GM21528 (cell line): ENCODE results near the gene RBM47.
"Not testable (repeated sequence)": the region's sequence is repeated elsewhere in the genome, so short reads cannot be mapped to it uniquely, and the experiment has no call there.

Source experiments
- ATAC-seq: cut with Tn5 transposase; IDR thresholded peaks from one replicate; pipeline ENCODE4 v1.9.1; 2021; ENCODE audit warnings: mild to moderate bottlenecking, moderate library complexity; ENCODE audit not compliant: unreplicated experiment, low FRiP score

Gene RBM47

GRCh38 chr4:40394236-40394635, 235.4 kb downstream of the RBM47 start:
- ATAC-seq: no peak

DNA sequence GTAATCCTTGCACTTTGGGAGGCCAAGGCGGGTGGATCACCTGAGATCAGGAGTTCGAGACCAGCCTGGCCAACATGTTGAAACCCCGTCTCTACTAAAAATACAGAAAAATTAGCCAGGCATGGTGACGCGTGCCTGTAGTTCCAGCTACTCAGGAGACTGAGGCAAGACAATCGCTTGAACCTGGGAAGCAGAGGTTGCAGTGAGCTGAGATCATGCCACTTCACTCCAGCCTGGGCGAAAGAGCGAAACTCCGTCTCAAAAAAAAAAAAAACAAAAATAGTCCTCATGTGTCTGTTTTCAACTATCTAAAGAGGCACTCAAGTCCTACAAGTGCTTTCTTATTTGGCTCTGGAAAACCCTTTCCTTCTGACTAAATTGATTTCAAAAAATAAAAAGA, 237.4 kb downstream of the RBM47 start:
- ATAC-seq: not testable (repeated sequence)

DNA sequence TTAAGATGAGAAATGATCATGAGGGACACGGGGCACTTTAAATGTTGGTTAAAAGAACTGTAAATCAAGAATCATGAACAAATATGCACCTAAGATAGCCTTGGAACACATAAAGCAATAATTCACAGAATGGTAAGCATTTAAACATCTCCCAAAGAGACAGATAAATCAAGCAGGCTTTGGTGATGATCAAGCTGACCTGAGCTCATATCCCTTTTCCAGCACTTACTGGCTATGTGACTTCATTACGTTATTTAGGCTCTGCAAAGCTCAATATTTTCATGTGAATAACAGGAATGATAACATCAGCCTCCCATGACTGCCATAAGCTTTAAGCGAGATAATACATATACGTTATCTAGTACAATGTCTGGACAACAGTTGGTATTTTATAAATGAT, 239.7 kb downstream of the RBM47 start:
- no peak for ATAC-seq

DNA sequence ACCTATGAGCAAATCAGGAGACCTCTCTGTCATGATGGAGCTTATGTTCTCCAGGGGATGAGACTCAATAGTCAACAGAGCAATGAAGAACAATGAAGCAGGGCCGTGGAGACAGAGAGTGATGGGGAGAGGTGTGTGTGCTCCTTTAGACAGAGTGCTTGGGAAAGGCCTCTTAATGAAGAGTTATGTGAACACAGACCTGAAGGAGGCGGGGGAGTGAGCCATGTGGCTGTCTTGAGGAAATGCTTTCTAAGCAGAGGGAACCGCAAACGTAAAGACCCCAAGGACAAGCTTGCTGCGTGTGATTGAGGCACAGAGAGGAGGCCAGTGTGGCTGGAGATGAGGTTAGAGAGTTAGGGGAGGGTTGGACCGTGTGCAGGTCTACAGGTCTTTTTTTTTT, 241.4 kb downstream of the RBM47 start:
- no peak for ATAC-seq

DNA sequence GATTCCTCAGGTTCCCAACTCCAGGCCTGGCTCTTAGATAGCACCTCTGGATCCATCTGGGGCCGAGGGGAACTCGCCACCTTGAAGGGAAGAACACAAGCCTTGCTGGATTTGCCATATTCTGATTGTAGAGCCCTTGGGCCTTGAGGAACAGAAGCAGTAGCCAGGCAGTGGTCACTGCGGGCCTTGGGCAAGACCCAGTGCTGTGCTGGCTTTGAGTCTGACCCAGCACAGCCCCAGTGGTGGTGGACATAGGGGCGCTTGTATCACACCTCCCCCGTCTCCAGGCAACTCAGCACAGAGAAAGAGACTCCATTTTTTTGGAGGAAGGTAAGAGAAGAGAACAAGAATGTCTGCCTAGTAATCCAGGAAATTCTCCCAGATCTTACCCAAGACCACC, 249.0 kb downstream of the RBM47 start:
- no peak for ATAC-seq

DNA sequence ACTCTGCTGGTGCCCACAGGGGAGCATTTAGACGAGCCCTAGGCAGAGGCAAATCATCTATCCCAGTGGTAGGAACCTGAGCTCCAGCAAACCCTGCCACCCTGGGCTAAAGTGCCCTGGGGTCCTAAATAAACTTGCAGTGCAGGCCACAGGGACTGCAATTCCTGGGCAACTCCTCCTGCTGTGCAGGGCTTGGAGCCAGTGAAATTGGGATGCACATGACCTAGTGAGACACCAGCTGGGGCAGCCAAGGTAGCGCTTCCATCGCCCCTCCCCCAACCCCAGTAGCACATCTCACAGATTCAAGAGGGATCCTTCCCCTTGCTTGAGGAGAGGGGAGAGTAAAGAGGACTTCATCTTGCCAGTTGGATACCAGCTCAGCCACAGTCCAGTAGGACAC, 250.4 kb downstream of the RBM47 start:
- no peak for ATAC-seq

GRCh38 chr4:40378619-40379018, 251.0 kb downstream of the RBM47 start:
- ATAC-seq: no peak

GRCh38 chr4:40377512-40378365, 251.9 kb downstream of the RBM47 start:
- no peak for ATAC-seq

DNA sequence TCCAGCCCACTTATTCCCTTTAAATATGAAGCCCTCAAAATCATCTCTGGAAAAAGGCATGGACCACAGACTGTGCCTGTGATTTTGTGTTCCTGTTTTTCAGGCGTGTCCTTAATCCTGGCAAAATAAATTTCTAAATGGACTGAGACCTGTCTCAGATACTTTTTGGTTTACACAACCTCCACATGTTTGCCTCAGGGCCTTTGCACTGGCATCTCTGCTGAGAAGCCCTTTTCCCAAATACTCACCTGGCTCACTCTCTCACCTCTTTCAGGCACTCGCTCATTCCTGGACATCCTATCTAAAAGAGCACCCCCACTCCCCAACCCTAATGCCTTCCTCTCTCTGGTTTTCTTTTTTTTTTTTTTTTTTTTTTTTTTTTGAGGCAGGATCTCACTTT, 254.0 kb downstream of the RBM47 start:
- ATAC-seq: no peak

- no peak for ATAC-seq
Observed at GRCh38 chr4:40375095-40375494, 254.6 kb downstream of the RBM47 start.

DNA sequence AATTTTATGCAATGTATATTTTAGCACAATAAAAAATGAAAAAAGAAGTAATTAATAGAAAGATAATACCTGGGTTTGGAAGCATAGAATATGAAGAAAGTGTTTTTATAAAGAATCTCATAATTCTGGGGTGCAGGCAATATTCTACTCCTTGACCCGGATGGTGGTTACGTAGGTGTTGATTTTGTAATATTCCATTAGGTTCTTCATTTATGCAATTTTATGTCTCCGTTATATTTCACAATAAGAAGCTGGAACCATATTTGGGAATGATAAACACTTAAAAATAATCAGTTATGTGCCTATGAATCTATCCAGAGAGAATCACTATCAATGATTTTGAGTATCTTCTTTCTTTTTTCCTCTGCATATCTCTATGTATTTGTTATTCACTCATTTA, 256.0 kb downstream of the RBM47 start:
- ATAC-seq: no peak
